GF-D8 (cell line): ENCODE measurements around the gene OR1J2.
"Not testable (repeated sequence)": the region's sequence is repeated elsewhere in the genome, so short reads cannot be mapped to it uniquely, and the experiment has no call there.

Experiments used
- DNase-seq: peaks from one replicate; lab custom pipeline; 2025; lab: John Stamatoyannopoulos, UW

Gene OR1J2, protein sequence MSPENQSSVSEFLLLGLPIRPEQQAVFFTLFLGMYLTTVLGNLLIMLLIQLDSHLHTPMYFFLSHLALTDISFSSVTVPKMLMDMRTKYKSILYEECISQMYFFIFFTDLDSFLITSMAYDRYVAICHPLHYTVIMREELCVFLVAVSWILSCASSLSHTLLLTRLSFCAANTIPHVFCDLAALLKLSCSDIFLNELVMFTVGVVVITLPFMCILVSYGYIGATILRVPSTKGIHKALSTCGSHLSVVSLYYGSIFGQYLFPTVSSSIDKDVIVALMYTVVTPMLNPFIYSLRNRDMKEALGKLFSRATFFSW

DNA sequence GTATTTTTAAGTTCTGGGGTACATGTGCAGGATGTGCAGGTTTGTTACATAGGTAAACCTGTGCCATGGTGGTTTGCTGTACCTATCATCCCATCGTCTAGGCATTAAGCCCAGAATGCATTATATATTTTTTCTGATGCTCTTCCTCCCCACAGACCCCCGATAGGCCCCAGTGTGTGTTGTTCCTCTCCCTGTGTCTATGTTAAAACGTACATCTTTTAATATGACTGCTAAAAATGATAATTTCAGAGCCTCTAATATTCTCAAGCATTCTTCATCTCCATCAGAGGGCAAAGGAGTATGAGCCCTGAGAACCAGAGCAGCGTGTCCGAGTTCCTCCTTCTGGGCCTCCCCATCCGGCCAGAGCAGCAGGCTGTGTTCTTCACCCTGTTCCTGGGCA, at the start of gene OR1J2:
Gene OR1J2, plus strand, starts transcription at position 301 of the 400 bp plus-strand sequence. Its CDS starts 0 bp downstream, at position 301.
- no peak for DNase-seq

- DNase-seq: peak; percentile 43
These were observed 46.6 kb upstream of the OR1J2 start for GRCh38 chr9:122463828-122464632.

DNA sequence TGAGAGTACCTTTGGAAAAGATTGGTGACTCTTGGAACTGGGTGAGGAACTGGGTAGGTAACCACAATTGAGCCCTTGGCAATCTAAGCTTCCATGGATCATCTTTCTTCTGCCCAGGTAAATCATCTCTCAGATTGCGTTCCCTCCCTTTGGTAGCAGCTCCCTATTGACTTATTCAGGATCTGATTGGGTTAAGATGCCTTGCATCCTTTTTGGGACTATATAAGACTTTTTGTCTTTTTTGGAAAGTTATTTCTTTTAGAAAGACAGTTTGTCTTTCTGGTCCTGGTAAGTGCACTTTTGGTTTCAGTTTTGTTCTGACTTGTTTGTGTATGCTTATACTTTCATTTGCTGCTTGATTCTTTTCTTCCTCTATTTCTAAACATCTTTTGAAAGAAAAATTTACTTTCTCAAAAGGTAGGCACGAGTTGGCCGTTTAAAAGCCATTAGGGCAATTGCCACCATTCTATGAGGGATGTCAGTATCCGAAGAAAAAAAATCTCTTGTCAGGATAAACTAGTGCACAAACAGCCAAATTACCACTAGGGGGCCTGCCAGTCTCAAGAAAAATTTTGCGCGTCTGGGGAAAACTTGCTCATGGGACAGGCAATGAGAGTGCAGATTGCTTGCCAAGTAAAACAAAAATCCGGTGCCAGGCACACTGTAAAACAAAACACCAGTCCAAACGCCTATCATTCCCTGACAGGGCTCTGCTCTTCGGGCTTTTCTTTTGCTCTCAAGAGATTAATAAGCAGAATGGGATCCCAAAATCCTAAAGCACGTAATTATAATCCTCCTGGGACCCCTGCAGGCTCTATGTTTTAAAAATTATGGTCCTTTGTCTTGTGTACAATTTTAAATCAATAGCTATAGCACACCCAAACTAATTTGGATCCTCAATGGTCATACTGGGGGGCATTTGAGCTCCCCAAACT, 45.7 kb upstream of the OR1J2 start:
- peak; percentile 66 for DNase-seq

- DNase-seq: no peak
These were observed 44.1 kb upstream of the OR1J2 start for GRCh38 chr9:122466456-122466855.

GRCh38 chr9:122468735-122469134, 41.9 kb upstream of the OR1J2 start:
- no peak for DNase-seq

GRCh38 chr9:122474561-122474960, 36.0 kb upstream of the OR1J2 start:
- no peak for DNase-seq

DNA sequence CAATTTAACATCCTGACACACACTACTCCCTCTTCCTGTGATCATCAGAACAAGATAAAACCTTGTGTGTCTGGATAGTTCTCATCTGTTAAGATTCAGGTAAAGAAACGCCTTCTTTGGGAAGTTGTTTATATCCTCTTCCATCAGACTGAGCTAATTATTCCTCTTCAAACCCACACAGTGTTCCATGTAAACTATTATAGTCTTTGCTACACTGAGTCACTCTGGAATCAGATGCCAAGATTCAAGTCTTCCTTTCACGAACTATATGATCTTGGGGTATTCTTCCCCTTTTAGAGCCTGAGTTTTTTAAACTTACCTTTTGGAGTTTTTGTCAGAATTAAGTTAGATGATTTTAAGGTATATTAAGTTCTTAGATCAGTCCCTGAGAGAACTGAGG, 34.9 kb upstream of the OR1J2 start:
- DNase-seq: no peak

DNA sequence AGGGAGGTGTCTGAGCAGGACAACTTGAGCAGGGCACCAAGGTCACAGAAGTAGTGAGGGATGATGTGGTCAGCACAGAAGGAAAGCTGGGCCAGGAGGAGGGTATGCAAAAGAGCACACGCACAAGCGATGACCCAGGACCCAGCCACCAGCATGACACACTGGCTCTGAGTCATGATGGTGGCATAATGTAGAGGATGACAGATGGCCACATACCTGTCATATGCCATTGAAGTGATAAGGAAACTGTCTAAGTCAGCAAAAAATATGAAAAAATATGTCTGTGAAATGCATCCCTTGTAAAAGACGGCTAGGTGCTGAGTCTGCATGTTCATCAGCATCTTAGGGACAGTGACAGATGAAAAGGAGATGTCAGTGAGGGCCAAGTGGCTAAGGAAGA, 33.3 kb upstream of the OR1J2 start:
- DNase-seq: no peak

DNA sequence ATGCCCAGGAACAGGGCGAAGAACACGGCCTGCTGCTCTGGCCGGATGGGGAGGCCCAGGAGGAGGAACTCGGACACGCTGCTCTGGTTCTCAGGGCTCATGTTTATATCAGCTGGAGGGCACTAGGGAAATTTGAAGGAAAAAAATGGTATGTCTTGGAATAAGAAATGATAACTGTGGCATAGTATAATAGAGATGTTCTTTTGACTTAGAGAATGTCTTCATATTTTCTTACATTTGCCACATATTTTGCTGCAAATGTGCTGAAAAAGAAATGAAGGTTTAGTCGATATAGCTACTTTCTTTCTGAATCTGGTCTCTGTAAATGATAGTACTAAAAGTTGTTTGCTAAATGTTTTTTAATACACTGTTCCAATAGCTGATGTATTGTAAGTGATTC, 32.8 kb upstream of the OR1J2 start, which contains the start of gene OR1J1:
Gene OR1J1, minus strand, starts transcription at position 101 of the 400 bp plus-strand sequence. Its CDS starts 0 bp downstream, at position 101.
- no peak for DNase-seq

DNA sequence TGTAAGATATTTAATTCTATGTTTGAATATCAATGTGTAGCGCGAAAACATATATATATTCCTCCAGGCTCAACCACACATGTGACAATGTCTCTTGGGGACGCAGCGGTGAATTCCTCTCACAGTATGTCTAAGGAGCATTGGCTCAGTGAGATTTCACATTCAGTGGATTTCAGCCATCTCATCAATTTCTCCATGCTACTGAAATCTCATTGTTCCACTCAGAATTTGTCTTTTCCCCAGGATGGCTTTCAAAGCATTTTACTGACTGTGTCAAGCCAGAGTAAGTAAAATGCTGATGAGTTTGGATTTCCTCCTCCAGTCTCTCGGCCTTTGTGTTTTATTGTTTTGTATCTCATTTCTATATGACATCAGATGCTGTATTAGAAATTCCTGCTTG, 31.5 kb upstream of the OR1J2 start:
- DNase-seq: no peak

GRCh38 chr9:122498883-122499288, 11.7 kb upstream of the OR1J2 start:
- DNase-seq: no peak

DNA sequence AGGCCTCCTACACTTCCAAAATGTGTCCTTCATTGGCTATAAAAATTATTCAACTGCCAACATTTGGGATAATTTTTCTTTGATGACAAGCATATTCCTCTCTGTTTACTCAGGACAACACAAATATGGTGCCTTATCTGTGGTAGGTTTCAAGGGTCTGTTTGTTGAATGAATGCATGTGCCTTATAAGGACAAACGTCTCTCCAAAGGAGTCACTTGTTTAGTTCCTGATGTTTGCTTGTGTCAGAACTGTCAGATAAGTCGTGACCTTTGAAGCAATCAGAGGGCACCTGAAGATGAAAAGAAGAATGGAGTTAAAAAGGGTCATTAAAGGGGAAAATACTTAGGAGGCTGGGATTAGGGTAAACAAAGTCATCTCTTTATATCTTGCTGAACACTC, 3.6 kb upstream of the OR1J2 start:
- no peak for DNase-seq

GRCh38 chr9:122518226-122518625, 7.6 kb downstream of the OR1J2 start:
- DNase-seq: no peak

- no peak for DNase-seq
These were observed 8.2 kb downstream of the OR1J2 start, which contains the start of gene OR1J4 for GRCh38 chr9:122518841-122519240. Gene OR1J4 (plus strand): TSS chr9:122519141. CDS start chr9:122519141, 0 bp downstream.

DNA sequence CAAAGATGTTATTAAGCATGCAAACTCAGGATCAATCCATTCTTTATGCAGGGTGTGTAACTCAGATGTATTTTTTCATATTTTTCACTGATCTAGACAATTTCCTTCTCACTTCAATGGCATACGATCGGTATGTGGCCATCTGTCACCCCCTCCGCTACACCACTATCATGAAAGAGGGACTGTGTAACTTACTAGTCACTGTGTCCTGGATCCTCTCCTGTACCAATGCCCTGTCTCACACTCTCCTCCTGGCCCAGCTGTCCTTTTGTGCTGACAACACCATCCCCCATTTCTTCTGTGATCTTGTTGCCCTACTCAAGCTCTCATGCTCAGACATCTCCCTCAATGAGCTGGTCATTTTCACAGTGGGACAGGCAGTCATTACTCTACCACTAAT, 8.8 kb downstream of the OR1J2 start:
- no peak for DNase-seq

DNA sequence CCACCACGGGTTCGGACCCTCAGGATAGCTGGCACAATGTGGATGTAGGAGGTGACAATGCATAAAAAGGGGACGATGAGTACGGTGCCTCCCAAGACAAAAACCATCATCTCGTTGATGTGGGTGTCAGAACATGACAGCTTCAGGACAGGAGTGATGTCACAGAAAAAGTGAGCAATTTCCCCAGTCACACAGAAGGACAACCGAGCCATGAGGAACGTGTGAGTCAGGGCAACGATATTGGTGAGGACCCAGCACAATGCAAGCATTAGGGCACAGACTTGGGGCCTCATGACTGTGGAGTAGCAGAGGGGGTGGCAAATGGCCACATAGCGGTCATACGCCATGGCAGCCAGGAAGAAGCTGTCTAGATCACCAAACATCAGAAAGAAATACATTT, 16.0 kb downstream of the OR1J2 start:
- no peak for DNase-seq

DNA sequence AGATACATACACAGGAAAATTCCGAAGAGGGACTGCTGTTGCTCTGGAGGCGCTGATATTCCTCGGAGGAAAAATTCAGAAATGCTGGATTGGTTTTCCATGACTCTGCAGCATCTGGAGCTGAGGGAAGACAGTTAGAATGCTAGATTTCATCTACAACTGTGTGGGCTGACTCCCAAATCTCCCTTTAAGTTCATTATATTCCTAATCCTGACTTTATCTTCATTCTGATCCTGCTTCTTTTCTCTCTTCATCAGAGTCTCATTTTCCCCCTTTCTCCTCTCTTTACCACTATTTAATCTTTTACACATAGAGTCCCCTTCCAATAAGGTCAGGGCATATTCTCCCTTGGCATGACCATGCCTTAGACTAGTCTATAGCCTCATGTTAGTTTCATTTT, 16.6 kb downstream of the OR1J2 start, which contains the start of gene OR1N1:
Gene OR1N1, minus strand, starts transcription at position 101 of the 400 bp plus-strand sequence. Its CDS starts 0 bp downstream, at position 101.
- DNase-seq: no peak

DNA sequence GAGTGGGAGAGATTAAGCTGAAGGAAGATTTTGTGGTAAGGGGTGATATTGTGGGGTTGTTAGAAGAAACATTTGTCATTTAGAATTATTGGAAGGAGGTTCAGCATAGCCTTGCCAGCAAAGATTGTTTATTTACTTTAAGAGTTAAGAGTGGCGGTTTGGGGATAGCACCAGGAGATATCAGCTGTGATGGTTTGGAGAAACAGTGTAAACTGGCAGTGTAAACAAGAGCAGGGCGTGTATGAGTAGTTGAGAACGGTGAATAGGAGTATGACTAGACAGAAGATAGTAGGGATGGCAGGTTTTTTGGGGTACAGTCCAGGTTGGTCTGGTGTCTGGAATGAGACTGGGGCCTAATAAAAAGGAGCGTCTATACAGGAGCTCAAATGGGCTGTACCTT, 20.6 kb downstream of the OR1J2 start:
- not testable (repeated sequence) for DNase-seq

DNA sequence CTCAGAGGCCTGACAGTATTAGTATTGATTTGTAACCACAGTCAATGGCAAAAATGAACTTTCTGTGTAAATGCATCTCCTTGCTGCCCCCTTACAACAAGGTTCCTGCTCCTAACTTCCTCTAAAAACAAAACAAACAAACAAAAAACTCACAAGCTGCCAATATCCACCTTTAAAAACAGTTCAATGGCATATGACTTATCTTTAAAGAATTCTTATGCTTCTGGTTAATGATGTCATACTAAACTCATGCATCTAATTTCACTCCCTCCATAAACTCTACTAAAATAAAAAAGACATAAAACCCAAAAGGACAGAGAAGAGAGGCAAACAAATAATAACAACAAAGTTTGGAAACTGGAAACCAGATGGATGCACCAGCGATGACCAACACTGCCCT, 25.5 kb downstream of the OR1J2 start:
- DNase-seq: no peak

GRCh38 chr9:122537066-122537465, 26.5 kb downstream of the OR1J2 start:
- DNase-seq: not testable (repeated sequence)

DNA sequence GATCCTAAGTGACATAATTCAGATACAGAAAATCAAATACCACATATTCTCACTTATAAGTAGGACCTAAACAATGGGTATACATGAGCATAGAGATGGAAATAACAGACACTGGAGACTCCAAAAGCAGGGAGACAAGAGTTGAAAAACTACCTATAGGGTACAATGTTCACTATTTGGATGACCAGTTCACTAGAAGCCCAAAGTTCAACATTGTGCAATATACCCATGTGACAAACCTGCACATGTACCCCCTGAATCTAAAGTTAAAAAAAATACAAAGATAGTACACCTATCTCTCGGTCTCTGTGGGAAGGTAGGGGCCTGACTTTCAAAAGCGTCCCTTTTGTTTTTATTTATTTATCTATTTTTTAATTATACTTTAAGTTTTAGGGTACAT, 28.2 kb downstream of the OR1J2 start:
- DNase-seq: no peak

GRCh38 chr9:122546196-122546595, 35.6 kb downstream of the OR1J2 start:
- no peak for DNase-seq
